ENCODE measurements around the gene UBN2. TPM values are rescaled to one million over a fixed set of nuclear protein-coding genes. Genes with fewer than 3 reads are reported as not detected.
"Not testable (repeated sequence)": the region's sequence is repeated elsewhere in the genome, so short reads cannot be mapped to it uniquely, and the experiment has no call there.

The UBN2 gene
- total RNA-seq, 1 donor, result 9.8 TPM

DNA sequence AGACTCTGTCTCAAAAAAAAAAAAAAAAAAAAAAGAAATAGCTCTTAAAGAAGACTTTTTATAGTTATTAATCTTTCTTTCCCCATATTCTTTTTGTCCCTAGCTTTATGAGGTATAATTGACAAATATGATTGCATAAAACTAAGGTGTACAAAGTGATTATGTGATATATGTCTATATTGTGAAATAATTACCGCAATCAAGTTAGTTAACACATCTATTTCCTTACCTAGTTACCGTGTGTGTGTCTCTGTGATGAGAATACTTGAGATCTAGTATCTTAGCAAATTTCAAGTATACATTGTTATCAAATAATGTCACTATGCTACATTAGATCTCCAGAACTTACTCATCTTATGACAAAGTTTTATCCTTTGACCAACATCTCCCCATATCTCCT is 30.7 kb upstream of the UBN2 start:
- Histone ChIP-seq H3K4me2 (ENCODE audit: insufficient read depth, low read length) (no peak overlapping the region), H3K9me3 (ENCODE audit: low read depth, low read length) (no peaks in the 10 kb centered on the region), H3K27ac (ENCODE audit: low read depth, low read length) (no peak overlapping the region), H3K4me1 (ENCODE audit: insufficient read depth, low read length) (no peaks in the 10 kb centered on the region), H4K20me1 (ENCODE audit: insufficient read depth, low read length) (no peaks in the 10 kb centered on the region), H3K36me3 (ENCODE audit: insufficient read depth, low read length) (no peaks in the 10 kb centered on the region), H3K4me3 (ENCODE audit: insufficient read depth, low read length) (no peak overlapping the region), H3K79me2 (ENCODE audit: insufficient read depth, low read length) (no peaks in the 10 kb centered on the region), H3K27me3 (ENCODE audit: insufficient read depth, low read length) (no peaks in the 10 kb centered on the region), H2AFZ (ENCODE audit: low read length) (no peak overlapping the region)
- no peak for DNase-seq (ENCODE audit: insufficient read length, low spot score, missing footprints)
- TF ChIP-seq, protein P1, sequence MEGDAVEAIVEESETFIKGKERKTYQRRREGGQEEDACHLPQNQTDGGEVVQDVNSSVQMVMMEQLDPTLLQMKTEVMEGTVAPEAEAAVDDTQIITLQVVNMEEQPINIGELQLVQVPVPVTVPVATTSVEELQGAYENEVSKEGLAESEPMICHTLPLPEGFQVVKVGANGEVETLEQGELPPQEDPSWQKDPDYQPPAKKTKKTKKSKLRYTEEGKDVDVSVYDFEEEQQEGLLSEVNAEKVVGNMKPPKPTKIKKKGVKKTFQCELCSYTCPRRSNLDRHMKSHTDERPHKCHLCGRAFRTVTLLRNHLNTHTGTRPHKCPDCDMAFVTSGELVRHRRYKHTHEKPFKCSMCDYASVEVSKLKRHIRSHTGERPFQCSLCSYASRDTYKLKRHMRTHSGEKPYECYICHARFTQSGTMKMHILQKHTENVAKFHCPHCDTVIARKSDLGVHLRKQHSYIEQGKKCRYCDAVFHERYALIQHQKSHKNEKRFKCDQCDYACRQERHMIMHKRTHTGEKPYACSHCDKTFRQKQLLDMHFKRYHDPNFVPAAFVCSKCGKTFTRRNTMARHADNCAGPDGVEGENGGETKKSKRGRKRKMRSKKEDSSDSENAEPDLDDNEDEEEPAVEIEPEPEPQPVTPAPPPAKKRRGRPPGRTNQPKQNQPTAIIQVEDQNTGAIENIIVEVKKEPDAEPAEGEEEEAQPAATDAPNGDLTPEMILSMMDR (IDR thresholded peaks at IDR 0.05; ENCODE audit: extremely low read depth, low read depth, low read length), result no peak

DNA sequence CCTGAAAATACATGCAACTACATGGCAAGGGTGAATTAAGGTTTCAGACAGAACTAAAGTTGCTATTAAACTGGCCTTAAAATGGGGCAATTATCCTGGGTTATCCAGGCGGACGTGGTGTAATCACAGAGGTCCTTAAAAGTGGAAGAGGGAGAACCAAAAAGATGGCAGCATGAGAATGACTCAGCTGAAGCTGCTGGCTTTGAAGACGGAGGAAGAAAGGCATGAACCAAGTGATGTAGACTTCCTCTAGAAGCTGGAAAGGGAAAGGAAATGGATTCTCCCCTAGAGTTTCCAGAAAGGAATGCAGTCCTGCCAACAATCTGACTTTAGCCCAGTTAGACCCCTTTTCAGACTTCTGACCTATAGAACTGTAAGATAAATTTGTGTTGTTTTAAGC is 27.0 kb upstream of the UBN2 start:
- no peak overlapping the region for H3K4me2 ChIP-seq (ENCODE audit: insufficient read depth, low read length)
- no peak for DNase-seq (ENCODE audit: insufficient read length, low spot score, missing footprints)
- TF ChIP-seq, protein P1 (IDR thresholded peaks at IDR 0.05; ENCODE audit: extremely low read depth, low read depth, low read length), result no peak

DNA sequence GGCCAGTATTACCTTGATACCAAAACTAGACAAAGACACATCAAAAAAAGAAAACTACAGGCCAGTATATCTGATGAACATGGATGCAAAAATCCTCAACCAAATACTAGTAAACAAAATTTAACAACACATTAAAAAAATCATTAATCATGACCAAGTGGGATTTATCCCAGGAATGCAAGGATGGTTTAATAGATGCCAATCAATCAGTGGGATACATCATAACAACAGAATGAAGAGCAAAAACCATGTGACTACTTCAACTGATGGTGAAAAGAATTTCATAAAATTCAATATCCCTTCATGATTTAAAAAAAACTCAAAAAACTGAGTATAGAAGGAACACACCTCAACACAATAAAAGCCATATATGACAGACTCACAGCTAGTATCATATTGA is 25.2 kb upstream of the UBN2 start:
- TF ChIP-seq, protein P1 (IDR thresholded peaks at IDR 0.05; ENCODE audit: extremely low read depth, low read depth, low read length), result no peak
- Histone ChIP-seq H3K4me1 (ENCODE audit: insufficient read depth, low read length) (no peaks in the 10 kb centered on the region), H3K27me3 (ENCODE audit: insufficient read depth, low read length) (no peaks in the 10 kb centered on the region), H3K4me2 (ENCODE audit: insufficient read depth, low read length) (no peak overlapping the region), H3K9me3 (ENCODE audit: low read depth, low read length) (peaks cover 2% of the 10 kb centered on the region), H3K36me3 (ENCODE audit: insufficient read depth, low read length) (no peaks in the 10 kb centered on the region), H2AFZ (ENCODE audit: low read length) (no peak overlapping the region), H3K79me2 (ENCODE audit: insufficient read depth, low read length) (no peaks in the 10 kb centered on the region), H3K27ac (ENCODE audit: low read depth, low read length) (no peak overlapping the region), H3K4me3 (ENCODE audit: insufficient read depth, low read length) (no peak overlapping the region), H4K20me1 (ENCODE audit: insufficient read depth, low read length) (no peaks in the 10 kb centered on the region)
- no peak for DNase-seq (ENCODE audit: insufficient read length, low spot score, missing footprints)

More for the DNA sequence above, 27.0 kb upstream of the UBN2 start:
- Histone ChIP-seq H2AFZ (ENCODE audit: low read length) (no peak overlapping the region), H3K27ac (ENCODE audit: low read depth, low read length) (no peak overlapping the region), H3K27me3 (ENCODE audit: insufficient read depth, low read length) (no peaks in the 10 kb centered on the region), H3K36me3 (ENCODE audit: insufficient read depth, low read length) (no peaks in the 10 kb centered on the region), H3K4me1 (ENCODE audit: insufficient read depth, low read length) (no peaks in the 10 kb centered on the region), H3K9me3 (ENCODE audit: low read depth, low read length) (peaks cover 2% of the 10 kb centered on the region), H3K79me2 (ENCODE audit: insufficient read depth, low read length) (no peaks in the 10 kb centered on the region), H4K20me1 (ENCODE audit: insufficient read depth, low read length) (no peaks in the 10 kb centered on the region), H3K4me3 (ENCODE audit: insufficient read depth, low read length) (no peak overlapping the region)

DNA sequence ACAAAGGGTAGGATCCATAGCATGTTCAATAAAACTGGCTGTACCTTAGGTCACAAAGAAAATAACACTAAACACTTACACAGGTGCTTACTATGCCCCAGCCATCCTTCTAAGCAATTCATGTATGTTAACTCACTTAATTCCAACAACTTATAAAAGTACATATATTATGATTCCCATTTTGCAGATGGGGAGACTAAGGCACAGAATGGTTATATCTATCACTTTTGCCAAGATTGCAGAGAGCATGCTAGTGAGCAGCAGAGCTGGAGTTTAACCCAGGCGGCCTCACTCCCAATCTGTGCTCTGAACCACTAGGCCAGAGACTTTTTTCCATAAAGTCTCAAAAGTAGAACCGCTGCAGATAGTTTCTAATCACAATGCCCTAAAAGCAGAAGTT is 18.9 kb upstream of the UBN2 start:
- Histone ChIP-seq H2AFZ (ENCODE audit: low read length) (no peak overlapping the region), H3K27ac (ENCODE audit: low read depth, low read length) (no peak overlapping the region), H3K9me3 (ENCODE audit: low read depth, low read length) (no peaks in the 10 kb centered on the region), H3K79me2 (ENCODE audit: insufficient read depth, low read length) (no peaks in the 10 kb centered on the region), H3K4me1 (ENCODE audit: insufficient read depth, low read length) (no peaks in the 10 kb centered on the region), H3K4me3 (ENCODE audit: insufficient read depth, low read length) (no peak overlapping the region), H4K20me1 (ENCODE audit: insufficient read depth, low read length) (no peaks in the 10 kb centered on the region), H3K4me2 (ENCODE audit: insufficient read depth, low read length) (no peak overlapping the region), H3K27me3 (ENCODE audit: insufficient read depth, low read length) (no peaks in the 10 kb centered on the region), H3K36me3 (ENCODE audit: insufficient read depth, low read length) (no peaks in the 10 kb centered on the region)
- TF ChIP-seq, protein P1 (IDR thresholded peaks at IDR 0.05; ENCODE audit: extremely low read depth, low read depth, low read length), result no peak
- no peak for DNase-seq (ENCODE audit: insufficient read length, low spot score, missing footprints)

DNA sequence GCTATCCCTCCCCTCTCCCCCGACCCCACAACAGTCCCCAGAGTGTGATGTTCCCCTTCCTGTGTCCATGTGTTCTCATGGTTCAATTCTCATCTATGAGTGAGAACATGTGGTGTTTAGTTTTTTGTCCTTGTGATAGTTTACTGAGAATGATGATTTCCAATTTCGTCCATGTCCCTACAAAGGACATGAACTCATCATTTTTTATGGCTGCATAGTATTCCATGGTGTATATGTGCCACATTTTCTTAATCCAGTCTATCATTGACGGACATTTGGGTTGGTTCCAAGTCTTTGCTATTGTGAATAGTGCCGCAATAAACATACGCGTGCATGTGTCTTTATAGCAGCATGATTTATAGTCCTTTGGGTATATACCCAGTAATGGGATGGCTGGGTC is 17.5 kb upstream of the UBN2 start:
- not testable (repeated sequence) for H3K27ac ChIP-seq (ENCODE audit: low read depth, low read length); H3K79me2 ChIP-seq (ENCODE audit: insufficient read depth, low read length); H3K27me3 ChIP-seq (ENCODE audit: insufficient read depth, low read length); DNase-seq (ENCODE audit: insufficient read length, low spot score, missing footprints); H2AFZ ChIP-seq (ENCODE audit: low read length); H3K4me3 ChIP-seq (ENCODE audit: insufficient read depth, low read length); H3K36me3 ChIP-seq (ENCODE audit: insufficient read depth, low read length); H4K20me1 ChIP-seq (ENCODE audit: insufficient read depth, low read length); H3K4me1 ChIP-seq (ENCODE audit: insufficient read depth, low read length); H3K4me2 ChIP-seq (ENCODE audit: insufficient read depth, low read length); H3K9me3 ChIP-seq (ENCODE audit: low read depth, low read length)

Measured in osteoblast (primary cell).